SW480 (cell line): ENCODE results near the gene GNG14.
"Not testable (repeated sequence)": the region's sequence is repeated elsewhere in the genome, so short reads cannot be mapped to it uniquely, and the experiment has no call there.

Source experiments
- DNase-seq: peaks from one replicate; pipeline ENCODE4 v3.0.0-alpha.2; 2016; ENCODE audit warnings: low spot score

GNG14 gene

DNA sequence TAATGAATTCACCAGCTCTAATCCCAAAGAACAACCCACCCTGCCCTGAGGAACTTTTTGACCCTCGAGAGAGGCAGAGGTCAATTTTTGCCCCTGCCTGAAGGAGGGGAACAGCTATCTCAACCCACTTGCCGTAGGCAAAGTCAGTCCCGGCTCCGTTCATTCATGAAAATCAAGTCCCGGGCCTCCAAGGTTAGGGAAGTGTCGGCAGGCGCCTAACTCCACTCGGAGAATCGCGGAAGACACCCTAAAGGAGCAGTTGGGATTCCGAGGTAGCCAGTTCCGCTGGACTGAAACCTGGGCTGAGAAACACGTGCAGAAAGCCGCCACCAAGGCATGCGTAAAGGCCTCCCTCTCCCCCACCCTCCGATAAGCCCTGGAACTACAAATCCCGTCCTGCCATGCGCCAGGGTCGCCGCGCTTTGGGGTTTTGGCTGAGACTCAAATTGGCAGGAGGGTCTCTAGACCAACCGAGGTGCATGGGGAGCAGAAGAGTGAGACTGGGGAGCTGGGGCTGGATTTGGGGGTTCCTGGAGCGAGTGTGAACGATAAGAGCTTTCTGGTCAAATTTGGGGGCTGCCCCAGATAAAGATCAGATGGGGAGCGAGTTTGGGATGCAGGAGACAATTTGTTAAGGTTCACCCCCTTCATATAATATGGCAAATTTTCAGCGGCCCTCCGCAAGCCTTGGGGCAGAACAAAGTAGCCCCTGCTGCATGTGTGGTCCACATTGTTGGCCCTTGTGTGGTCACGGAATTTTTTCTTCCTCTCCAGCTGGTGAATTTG, 36.0 kb downstream of the GNG14 start, which contains the start of gene TNPO2:
Gene TNPO2, minus strand, starts transcription at position 292 of the 786 bp plus-strand sequence. CDS start 2,955 bp downstream, outside the sequence.
- DNase-seq: peak; percentile 79

GRCh38 chr19:12725612-12726011, 37.8 kb downstream of the GNG14 start:
- DNase-seq: not testable (repeated sequence)

- DNase-seq: no peak
Measured at GRCh38 chr19:12726988-12727316, 39.2 kb downstream of the GNG14 start.

DNA sequence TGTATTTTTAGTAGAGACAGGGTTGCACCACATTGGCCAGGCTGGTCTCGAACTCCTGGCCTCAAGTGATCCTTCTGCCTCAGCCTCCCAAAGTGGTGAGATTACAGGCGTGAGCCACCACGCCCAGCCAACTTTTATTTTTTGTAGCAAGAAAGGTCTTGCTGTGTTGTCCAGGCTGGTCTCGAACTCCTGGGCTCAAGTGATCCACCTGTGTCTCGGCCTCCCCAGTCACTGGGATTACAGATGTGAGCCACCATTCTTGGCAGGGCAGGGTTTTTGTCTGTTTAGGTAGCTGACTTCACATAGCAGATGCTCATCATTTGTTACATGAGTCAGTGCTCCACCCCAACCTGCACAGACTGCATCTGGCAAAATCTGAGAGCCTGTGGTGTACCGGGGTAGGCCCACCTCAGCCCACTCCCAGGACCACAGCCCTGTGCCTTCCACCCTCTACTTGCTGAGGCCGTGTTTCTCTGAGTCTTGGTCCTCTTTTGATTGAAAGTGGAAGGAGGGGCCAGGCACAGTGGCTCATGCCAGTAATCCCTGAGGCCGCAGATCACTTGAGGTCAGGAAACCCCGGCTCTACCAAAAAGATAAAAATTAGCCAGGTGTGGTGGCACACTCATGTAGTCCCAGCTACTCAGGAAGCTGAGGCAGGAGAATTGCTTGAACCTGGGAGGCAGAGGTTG, 40.1 kb downstream of the GNG14 start:
- DNase-seq: no peak

- DNase-seq: no peak
Measured at GRCh38 chr19:12730064-12730463, 42.3 kb downstream of the GNG14 start.

- DNase-seq: no peak
Measured at GRCh38 chr19:12731337-12731736, 43.5 kb downstream of the GNG14 start.

- DNase-seq: peak; percentile 57
Measured at GRCh38 chr19:12733369-12734214, 45.8 kb downstream of the GNG14 start.

GRCh38 chr19:12736995-12737834, 49.4 kb downstream of the GNG14 start, which contains the start of gene GET3:
GET3 (plus strand) TSS chr19:12737497; CDS start chr19:12737506, 9 bp downstream.
- DNase-seq: peak; percentile 100

GRCh38 chr19:12737835-12738351, 50.1 kb downstream of the GNG14 start:
- no peak for DNase-seq
